ENCODE measurements around the gene SKP2. TPM values are rescaled to one million over a fixed set of nuclear protein-coding genes. Genes with fewer than 3 reads are reported as not detected.
"Not testable (repeated sequence)": the region's sequence is repeated elsewhere in the genome, so short reads cannot be mapped to it uniquely, and the experiment has no call there.

The SKP2 gene
- total RNA-seq, 6 experiments from 2014 or later, result 58.4 to 71.6 (median 67.9) TPM

DNA sequence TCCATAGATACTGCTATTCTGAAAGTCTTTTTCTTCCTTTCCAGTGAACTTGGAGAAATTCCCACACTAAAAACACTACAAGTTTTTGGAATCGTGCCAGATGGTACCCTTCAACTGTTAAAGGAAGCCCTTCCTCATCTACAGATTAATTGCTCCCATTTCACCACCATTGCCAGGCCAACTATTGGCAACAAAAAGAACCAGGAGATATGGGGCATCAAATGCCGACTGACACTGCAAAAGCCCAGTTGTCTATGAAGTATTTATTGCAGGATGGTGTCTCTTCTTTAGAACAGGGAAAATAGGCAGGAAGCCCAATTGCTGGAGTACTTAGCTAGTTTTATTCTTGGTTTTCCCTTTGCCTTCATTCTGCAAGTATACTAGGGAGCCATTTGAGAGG is 29.9 kb downstream of the SKP2 start:
- no peak for DNase-seq
- peaks cover 72% of the 10 kb centered on the region for H3K36me3 Mint-ChIP-seq (ENCODE audit: low read depth)
- H3K27ac Mint-ChIP-seq, result no peak overlapping the region
- no peaks in the 10 kb centered on the region for H3K4me1 Mint-ChIP-seq (ENCODE audit: low read depth)
- TF ChIP-seq, protein P1, sequence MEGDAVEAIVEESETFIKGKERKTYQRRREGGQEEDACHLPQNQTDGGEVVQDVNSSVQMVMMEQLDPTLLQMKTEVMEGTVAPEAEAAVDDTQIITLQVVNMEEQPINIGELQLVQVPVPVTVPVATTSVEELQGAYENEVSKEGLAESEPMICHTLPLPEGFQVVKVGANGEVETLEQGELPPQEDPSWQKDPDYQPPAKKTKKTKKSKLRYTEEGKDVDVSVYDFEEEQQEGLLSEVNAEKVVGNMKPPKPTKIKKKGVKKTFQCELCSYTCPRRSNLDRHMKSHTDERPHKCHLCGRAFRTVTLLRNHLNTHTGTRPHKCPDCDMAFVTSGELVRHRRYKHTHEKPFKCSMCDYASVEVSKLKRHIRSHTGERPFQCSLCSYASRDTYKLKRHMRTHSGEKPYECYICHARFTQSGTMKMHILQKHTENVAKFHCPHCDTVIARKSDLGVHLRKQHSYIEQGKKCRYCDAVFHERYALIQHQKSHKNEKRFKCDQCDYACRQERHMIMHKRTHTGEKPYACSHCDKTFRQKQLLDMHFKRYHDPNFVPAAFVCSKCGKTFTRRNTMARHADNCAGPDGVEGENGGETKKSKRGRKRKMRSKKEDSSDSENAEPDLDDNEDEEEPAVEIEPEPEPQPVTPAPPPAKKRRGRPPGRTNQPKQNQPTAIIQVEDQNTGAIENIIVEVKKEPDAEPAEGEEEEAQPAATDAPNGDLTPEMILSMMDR (IDR thresholded peaks at IDR 0.05), result no peak
- H3K4me3 Mint-ChIP-seq, result no peak overlapping the region
- no peaks in the 10 kb centered on the region for H3K27me3 Mint-ChIP-seq (ENCODE audit: insufficient read depth)
- no peaks in the 10 kb centered on the region for H3K9me3 Mint-ChIP-seq

DNA sequence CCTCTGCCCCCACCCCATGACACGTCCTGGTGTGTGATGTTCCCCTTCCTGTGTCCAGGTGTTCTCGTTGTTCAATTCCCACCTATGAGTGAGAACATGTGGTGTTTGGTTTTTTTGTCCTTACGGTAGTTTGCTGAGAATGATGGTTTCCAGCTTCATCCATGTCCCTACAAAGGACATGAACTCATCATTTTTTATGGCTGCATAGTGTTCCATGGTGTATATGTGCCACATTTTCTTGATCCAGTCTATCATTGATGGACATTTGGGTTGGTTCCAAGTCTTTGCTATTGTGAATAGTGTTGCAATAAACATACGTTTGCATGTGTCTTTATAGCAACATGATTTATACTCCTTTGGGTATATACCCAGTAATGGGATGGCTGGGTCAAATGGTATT is 32.5 kb downstream of the SKP2 start:
- H3K27ac Mint-ChIP-seq; H3K4me3 Mint-ChIP-seq; DNase-seq; H3K4me1 Mint-ChIP-seq (ENCODE audit: low read depth); H3K27me3 Mint-ChIP-seq (ENCODE audit: insufficient read depth); H3K9me3 Mint-ChIP-seq: not testable (repeated sequence)
- H3K36me3 Mint-ChIP-seq (ENCODE audit: low read depth), result peaks cover 91% of the 10 kb centered on the region

DNA sequence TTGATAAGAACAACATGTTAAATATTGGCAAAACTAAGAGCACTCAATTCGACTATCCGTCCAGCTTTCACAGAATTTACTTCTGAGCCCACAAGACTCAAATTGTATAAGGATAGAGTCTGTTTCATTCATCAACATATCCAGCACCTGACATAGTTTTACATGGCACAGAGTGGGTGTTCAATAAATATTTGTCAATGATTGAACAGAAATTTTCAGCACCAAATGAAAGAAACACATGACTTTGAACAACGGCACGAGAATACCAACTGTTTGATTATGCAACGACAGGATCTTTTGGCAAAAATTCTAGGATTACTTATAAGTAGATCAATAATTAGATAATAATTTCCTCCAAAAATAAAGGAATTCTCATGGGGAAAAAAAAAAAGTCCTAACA is 41.8 kb downstream of the SKP2 start:
- no peaks in the 10 kb centered on the region for H3K27me3 Mint-ChIP-seq (ENCODE audit: insufficient read depth)
- TF ChIP-seq, protein P1 (IDR thresholded peaks at IDR 0.05), result no peak
- peaks cover 38% of the 10 kb centered on the region for H3K36me3 Mint-ChIP-seq (ENCODE audit: low read depth)
- peaks cover 3% of the 10 kb centered on the region; the same call in 1 of the 2 replicates for H3K9me3 Mint-ChIP-seq
- no peak overlapping the region for H3K27ac Mint-ChIP-seq
- H3K4me3 Mint-ChIP-seq, result no peak overlapping the region
- no peak for DNase-seq
- H3K4me1 Mint-ChIP-seq (ENCODE audit: low read depth), result no peaks in the 10 kb centered on the region; the same call in 1 of the 2 replicates

DNA sequence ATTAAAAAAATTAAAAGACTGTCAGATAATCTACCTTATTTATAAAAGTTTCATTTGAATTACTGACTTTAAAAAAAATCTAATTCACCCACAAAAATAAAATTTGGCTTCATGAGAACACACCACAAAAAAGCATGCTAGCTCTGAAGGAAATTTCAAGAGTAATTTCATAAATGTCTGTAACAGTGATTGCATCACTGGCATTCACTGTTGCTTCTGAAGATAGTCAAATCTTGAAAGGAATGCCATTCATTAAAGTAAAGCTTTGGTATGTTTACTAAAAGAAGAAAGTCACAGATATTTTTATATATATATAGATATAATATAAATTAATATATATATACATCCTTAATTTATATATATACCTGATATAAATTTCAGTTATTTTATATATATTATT is 46.4 kb downstream of the SKP2 start:
- Mint-ChIP-seq H3K9me3 (no peaks in the 10 kb centered on the region), H3K27ac (no peak overlapping the region)
- no peak for DNase-seq

DNA sequence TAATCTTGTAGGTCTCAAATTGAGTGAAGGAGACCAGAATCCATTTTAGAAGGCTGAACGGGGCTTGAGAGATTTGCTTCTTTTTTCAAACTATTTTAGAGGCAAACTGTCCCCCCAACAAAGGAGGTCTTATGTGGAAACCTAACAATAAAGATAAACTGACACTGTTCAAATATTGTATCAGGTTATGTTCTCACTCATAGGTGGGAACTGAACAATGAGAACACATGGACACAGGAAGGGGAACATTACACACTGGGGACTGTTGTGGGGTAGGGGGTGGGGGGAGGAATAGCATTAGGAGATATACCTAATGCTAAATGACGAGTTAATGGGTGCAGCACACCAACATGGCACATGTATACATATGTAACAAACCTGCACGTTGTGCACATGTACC is 46.9 kb downstream of the SKP2 start:
- not testable (repeated sequence) for DNase-seq; H3K9me3 Mint-ChIP-seq; H3K27ac Mint-ChIP-seq; H3K4me3 Mint-ChIP-seq; H3K27me3 Mint-ChIP-seq (ENCODE audit: insufficient read depth)
- Mint-ChIP-seq H3K4me1 (ENCODE audit: low read depth) (peaks cover 38% of the 10 kb centered on the region), H3K36me3 (ENCODE audit: low read depth) (peaks cover 12% of the 10 kb centered on the region)

More for the DNA sequence above, 46.4 kb downstream of the SKP2 start:
- Mint-ChIP-seq H3K4me3 (no peak overlapping the region), H3K4me1 (ENCODE audit: low read depth) (peaks cover 33% of the 10 kb centered on the region), H3K27me3 (ENCODE audit: insufficient read depth) (no peaks in the 10 kb centered on the region), H3K36me3 (ENCODE audit: low read depth) (peaks cover 15% of the 10 kb centered on the region)
- TF ChIP-seq, protein P1 (IDR thresholded peaks at IDR 0.05), result no peak

DNA sequence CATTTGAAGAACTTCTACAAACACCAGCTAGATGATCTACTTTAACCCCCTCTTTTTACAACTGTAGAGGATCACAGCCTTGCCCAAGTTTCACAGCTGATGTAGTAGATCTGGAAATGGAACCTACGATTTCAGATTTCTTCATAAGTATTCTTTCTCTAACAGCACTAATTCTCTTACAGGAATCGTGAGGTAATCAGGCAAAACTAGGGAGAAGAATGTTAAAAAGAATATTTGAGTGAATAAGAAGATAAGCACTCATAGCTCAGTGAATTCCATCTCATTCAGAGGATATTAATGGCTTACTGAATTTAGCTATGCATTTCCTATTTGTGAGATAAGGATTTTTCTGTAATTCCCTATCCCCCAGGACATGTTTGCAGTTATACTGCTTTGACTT is 47.7 kb downstream of the SKP2 start:
- TF ChIP-seq, protein P1 (IDR thresholded peaks at IDR 0.05), result no peak
- Mint-ChIP-seq H3K9me3 (no peaks in the 10 kb centered on the region), H3K4me3 (no peak overlapping the region; the same call in 1 of the 2 replicates), H3K27me3 (ENCODE audit: insufficient read depth) (no peaks in the 10 kb centered on the region), H3K4me1 (ENCODE audit: low read depth) (peaks cover 41% of the 10 kb centered on the region), H3K36me3 (ENCODE audit: low read depth) (peaks cover 11% of the 10 kb centered on the region; the same call in 1 of the 2 replicates), H3K27ac (peak overlapping the region; percentile 29; the same call in 1 of the 2 replicates)
- DNase-seq, result no peak

DNA sequence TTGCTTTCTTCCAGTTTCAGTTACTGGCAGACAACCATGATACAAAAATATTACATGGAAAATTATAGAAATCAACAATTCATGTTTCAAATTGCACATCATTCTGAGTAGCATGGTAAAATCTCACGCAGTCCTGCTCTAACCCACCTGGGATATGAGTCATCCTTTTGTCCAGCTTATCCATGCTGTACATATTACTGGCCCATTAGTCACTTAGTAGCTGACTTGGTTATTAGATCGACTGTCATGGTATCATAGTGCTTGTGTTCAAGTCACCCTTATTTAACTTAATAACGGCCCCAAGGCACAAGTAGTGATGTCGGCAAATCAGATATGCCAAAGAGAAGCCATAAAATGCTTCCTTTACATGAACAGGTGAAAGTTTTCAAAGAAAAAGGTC is 48.6 kb downstream of the SKP2 start:
- TF ChIP-seq, protein P1 (IDR thresholded peaks at IDR 0.05), result no peak
- H3K9me3 Mint-ChIP-seq, result no peaks in the 10 kb centered on the region
- peaks cover 41% of the 10 kb centered on the region for H3K4me1 Mint-ChIP-seq (ENCODE audit: low read depth)
- no peak overlapping the region for H3K27ac Mint-ChIP-seq
- peak; percentile 26 for DNase-seq
- no peak overlapping the region for H3K4me3 Mint-ChIP-seq
- peaks cover 11% of the 10 kb centered on the region for H3K36me3 Mint-ChIP-seq (ENCODE audit: low read depth)
- no peaks in the 10 kb centered on the region for H3K27me3 Mint-ChIP-seq (ENCODE audit: insufficient read depth)

Data from HFFc6 (cell line).